IPS DF 6.9 (cell line): ENCODE results near the gene OR5B17.

ENCODE experiments used
- DNase-seq: peaks from one replicate; pipeline ENCODE4 v3.0.0-alpha.2; 2013; ENCODE audit warnings: low read depth, low spot score
- H3K27ac ChIP-seq: one replicate; pipeline ENCODE4 v1.5.1; 2013; ENCODE audit warnings: low read length, control low read depth
- H3K27me3 ChIP-seq: 2 replicates; pipeline ENCODE4 v1.6.1; 2013; ENCODE audit warnings: mild to moderate bottlenecking, low read length; ENCODE audit not compliant: control insufficient read depth, insufficient read depth
- H3K36me3 ChIP-seq: 2 replicates; pipeline ENCODE4 v1.6.1; 2013; ENCODE audit warnings: low read length; ENCODE audit not compliant: control insufficient read depth, insufficient read depth
- H3K4me1 ChIP-seq: 2 replicates; pipeline ENCODE4 v1.6.1; 2013; ENCODE audit warnings: low read length; ENCODE audit not compliant: control insufficient read depth, insufficient read depth
- H3K4me3 ChIP-seq: 2 replicates; pipeline ENCODE4 v1.5.1; 2013; ENCODE audit warnings: mild to moderate bottlenecking, low read length
- H3K9me3 ChIP-seq: 2 replicates; pipeline ENCODE4 v1.6.1; 2013; ENCODE audit warnings: low read length, inconsistent platforms; ENCODE audit not compliant: control insufficient read depth, insufficient read depth
- WGBS: extraction: QIAGEN DNeasy Blood & Tissue Kit; methylation state at CpG from one replicate; pipeline ENCODE4 v1.1.7; 2013; ENCODE audit warnings: mixed read lengths, missing lambda C conversion rate; ENCODE audit not compliant: insufficient read length, insufficient coverage; 5-methylcytosine and 5-hydroxymethylcytosine counted together

OR5B17 gene

DNA sequence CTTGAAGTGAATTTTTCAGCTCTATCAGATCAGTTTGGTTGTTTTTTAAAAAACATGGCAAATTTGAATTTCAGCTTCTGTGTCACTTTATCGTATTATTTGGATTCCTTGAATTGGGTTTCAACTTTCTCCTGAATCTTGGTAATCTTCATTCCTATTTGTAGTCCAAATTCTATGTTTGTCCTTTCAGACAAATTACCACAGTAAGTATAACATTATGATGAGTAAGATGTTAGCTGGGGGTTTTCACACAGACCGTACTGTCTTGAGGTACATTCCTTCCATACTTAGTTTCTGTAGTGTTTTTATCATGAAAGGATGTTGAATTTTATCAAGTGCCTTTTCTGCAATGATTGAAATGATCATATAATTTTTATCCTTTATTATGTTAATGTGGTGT lies 28.0 kb downstream of the OR5B17 start:
- no peaks in the 10 kb centered on the region for H3K27me3 ChIP-seq
- H3K27ac ChIP-seq, result no peak overlapping the region
- no peaks in the 10 kb centered on the region for H3K4me1 ChIP-seq
- no peak overlapping the region for H3K4me3 ChIP-seq
- H3K36me3 ChIP-seq, result no peaks in the 10 kb centered on the region
- no peak for DNase-seq
- H3K9me3 ChIP-seq, result no peaks in the 10 kb centered on the region
- WGBS, result no CpG with 5 or more reads among the region's 2 CpGs

DNA sequence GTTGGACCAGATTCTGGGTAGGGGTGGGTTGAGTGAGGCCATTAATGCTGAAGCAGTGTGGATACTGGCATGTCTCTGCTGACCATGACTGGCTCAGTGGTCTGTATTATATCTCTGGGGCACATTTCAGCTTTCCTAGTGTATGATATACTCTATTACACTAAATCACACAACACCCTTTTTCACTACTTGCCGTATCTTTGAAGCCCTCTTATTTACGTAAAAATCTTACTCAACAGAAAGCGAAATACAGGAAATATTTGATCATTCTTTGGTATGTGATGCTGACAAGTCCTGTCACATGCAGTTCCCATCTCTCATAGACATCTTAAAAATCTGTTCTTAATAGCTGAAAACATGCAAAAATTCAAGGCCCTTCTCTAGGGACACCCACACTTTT lies 40.3 kb downstream of the OR5B17 start:
- Histone ChIP-seq H3K4me3 (no peak overlapping the region), H3K4me1 (no peaks in the 10 kb centered on the region), H3K27ac (no peak overlapping the region), H3K36me3 (no peaks in the 10 kb centered on the region), H3K27me3 (no peaks in the 10 kb centered on the region), H3K9me3 (no peaks in the 10 kb centered on the region)
- DNase-seq, result no peak
- 100% methylated on average over 3 of the region's 3 CpGs for WGBS

DNA sequence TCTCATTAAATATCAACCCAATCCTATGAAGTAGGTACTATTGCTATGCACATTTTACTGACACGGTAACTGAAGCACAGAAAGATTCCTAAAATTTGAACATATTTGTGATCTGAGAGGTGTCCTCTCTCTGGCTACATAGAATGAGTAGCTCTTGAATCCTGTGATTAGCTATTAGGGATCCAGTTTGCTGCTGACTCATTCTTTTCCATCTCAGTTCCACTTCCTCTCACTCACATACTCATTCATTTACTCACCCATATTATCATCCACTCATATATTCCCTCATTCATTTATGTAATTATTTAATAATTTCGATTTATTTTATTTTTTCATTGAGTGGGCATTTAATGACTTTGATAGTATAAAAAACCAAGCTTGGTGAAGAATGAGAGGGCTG lies 42.7 kb downstream of the OR5B17 start:
- no peak overlapping the region for H3K27ac ChIP-seq
- H3K4me1 ChIP-seq, result no peaks in the 10 kb centered on the region
- H3K36me3 ChIP-seq, result no peaks in the 10 kb centered on the region
- H3K9me3 ChIP-seq, result no peaks in the 10 kb centered on the region
- 100% methylated on average over 1 of the region's 2 CpGs for WGBS
- no peak overlapping the region for H3K4me3 ChIP-seq
- DNase-seq, result no peak
- no peaks in the 10 kb centered on the region for H3K27me3 ChIP-seq
